KG1 (cell line): ENCODE results near the gene INTS11.

ENCODE experiments used
- DNase-seq: peaks from one replicate; lab custom pipeline; 2025; lab: John Stamatoyannopoulos, UW

INTS11 gene

GRCh38 chr1:1343811-1344421 lies 19.5 kb upstream of the INTS11 start:
- DNase-seq = no peak

DNA sequence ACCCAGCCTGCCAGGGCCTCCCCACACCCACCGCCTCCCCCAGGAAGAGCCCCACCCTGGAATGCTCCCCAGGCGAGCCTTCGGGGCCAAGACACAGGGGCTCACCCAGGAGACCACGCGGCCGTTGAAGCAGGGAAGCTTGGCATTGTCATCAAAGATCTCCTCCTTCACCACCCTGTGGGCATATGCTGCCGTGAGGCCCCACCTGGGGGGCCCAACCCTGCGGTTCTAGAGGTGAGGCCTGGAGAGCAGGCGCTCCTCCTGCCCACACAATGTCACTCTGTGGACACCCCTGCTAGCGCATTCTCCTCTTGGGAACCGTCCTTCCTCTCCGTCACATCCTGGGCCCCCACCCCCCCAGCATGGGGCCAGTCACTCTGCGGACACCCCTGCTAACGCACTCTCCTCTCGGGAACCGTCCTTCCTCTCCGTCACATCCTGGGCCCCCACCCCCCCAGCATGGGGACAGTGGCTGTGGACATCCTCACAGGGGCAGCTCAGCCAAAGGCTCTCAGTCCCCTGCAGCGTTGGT lies 18.2 kb upstream of the INTS11 start:
- DNase-seq = no peak

GRCh38 chr1:1342061-1342562 lies 17.7 kb upstream of the INTS11 start:
- DNase-seq = no peak

DNA sequence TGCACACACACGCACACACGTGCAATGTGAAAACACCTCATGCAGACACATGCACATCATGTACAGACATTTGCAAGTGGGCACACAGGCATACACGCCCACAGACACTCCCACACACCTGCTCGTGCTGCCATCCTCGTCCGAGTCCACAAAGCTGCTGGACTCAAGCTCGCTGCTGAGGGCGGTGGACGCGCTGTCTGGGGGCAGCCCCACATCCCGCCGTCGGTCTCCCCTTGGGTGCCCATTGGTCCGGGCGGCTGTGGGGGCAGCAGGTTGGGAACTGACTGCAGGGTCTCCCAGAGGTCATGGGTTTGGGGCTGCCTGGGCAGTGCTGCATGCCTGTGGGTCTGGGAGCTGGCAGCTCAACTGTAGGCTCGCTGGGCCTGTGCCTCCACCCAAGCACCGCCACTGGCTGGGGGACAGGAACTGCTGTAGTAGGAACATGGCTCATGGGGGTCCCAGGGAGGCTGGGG lies 17.1 kb upstream of the INTS11 start:
- DNase-seq = no peak

DNA sequence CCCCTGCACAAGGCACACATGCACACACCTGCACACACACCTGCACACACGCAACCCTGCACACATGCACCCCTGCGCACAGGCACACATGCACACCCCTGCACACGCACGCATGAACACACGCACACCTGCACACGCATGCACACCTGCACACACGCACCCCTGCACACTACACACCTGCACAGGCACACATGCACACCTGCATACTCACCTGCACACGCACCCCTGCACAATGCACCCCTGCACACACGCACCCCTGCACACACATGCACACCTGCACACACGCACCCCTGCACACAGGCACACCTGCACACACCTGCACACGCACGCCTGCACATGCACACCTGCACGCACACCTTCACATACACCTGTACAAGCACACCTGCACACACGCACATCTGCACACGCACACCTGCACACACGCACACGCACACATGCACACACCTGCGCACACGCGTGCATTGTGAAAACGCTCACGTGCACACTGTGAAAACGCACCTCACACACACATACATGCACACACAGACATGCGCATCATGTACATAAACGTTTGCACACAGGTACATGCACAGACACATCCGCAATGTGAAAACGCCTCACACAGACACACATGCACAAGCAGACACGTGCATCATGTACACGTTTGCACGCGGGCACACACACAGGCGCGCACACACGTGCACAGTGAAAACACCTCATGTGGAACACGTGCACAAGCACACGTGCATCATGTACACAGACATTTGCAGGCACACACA lies 16.5 kb upstream of the INTS11 start:
- DNase-seq = no peak

DNA sequence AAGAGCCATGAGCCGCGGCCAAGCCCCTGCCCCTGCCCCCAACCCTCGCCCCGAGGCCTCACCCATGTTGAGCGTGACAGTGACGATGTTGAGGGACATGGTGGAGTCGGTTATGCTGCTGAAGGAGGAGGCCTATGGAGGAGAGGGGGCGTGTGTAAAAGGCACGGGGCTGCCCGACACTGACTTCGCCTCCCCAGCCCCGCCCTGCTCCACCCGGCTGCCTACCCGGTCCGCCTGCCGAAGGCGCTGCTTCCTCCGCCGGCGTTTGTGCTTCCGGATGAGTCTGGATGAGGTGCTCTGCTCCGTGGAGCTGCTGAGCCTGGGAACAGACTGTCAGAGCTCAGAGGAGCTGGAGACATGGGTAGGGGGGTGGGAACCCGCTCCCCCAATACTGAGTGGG lies 15.7 kb upstream of the INTS11 start:
- DNase-seq = no peak

DNA sequence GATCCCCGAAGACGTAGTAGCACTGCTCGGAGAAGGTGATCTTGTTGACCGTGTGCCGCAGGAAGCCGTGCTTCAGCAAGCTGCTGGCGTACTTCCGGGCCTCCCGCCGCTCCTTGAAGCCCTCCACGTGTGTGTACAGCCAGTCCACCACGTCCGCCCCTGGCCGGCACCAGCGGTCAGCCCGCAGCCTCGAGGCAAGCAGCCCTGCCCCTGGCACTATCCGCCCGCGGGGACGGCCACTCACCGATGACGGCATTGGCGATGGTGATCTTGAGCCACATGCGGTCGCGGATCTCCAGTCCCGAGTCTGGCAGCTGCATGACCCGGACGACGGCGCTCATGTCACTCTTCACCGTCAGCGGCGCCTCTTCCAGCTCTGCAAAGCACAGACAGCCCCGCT lies 13.8 kb upstream of the INTS11 start:
- DNase-seq = no peak

- no peak for DNase-seq
Measured at GRCh38 chr1:1337793-1338147, 13.3 kb upstream of the INTS11 start.

- DNase-seq = no peak
Measured at GRCh38 chr1:1336931-1337792, 12.7 kb upstream of the INTS11 start.

- no peak for DNase-seq
Measured at GRCh38 chr1:1336446-1336845, 12.0 kb upstream of the INTS11 start.

DNA sequence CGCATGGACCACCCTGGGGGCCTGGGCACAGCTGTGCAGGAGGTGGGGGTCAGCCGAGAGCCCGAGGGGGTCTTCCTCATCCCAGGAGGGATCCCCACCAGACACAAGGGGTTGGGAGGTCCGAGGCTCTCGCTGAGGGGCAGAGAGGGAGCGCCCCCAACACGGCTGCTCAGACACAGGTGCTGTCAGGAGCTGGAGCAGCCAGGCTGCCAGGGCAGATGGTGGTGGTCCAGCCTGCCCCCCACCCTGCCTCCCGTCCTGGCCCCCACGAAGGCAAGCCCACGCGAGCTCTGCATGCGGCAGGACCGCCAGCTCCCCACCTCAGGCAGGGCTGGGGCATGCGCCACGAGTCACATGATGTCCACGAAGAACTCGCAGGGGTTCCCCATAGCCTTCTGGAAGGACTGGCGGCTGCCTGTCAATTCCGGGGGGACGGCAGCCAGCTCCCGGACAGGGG lies 11.4 kb upstream of the INTS11 start:
- DNase-seq = no peak

DNA sequence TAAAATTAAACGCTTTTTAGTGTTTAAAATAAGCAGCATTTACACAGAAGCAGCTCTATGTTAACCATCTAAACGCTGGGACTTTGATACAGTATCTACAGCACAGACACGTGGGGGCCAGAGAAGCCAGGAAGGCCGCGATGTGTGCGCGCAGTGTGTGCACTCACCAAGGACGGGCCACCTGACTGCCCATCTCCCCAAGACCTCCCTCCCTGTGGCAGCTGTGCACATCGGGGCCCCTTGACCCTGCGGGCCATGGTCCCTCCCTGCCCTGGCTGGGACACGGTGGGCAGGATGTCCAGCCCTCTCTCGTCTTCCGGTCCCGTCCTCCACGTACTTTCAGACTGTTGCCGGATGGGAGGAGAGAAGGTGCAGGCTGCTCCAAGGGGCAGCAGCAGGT lies 10.8 kb upstream of the INTS11 start:
- no peak for DNase-seq

GRCh38 chr1:1334835-1335234 lies 10.4 kb upstream of the INTS11 start:
- DNase-seq = no peak

DNA sequence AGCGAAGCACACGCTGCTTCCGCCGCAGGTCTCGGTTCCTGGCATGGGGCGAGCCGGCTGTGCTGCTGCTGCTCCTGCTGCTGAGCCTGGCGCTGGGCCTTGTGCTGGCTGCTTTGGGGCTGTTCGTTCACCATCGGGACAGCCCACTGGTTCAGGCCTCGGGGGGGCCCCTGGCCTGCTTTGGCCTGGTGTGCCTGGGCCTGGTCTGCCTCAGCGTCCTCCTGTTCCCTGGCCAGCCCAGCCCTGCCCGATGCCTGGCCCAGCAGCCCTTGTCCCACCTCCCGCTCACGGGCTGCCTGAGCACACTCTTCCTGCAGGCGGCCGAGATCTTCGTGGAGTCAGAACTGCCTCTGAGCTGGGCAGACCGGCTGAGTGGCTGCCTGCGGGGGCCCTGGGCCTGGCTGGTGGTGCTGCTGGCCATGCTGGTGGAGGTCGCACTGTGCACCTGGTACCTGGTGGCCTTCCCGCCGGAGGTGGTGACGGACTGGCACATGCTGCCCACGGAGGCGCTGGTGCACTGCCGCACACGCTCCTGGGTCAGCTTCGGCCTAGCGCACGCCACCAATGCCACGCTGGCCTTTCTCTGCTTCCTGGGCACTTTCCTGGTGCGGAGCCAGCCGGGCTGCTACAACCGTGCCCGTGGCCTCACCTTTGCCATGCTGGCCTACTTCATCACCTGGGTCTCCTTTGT lies 9.2 kb upstream of the INTS11 start:
- no peak for DNase-seq

DNA sequence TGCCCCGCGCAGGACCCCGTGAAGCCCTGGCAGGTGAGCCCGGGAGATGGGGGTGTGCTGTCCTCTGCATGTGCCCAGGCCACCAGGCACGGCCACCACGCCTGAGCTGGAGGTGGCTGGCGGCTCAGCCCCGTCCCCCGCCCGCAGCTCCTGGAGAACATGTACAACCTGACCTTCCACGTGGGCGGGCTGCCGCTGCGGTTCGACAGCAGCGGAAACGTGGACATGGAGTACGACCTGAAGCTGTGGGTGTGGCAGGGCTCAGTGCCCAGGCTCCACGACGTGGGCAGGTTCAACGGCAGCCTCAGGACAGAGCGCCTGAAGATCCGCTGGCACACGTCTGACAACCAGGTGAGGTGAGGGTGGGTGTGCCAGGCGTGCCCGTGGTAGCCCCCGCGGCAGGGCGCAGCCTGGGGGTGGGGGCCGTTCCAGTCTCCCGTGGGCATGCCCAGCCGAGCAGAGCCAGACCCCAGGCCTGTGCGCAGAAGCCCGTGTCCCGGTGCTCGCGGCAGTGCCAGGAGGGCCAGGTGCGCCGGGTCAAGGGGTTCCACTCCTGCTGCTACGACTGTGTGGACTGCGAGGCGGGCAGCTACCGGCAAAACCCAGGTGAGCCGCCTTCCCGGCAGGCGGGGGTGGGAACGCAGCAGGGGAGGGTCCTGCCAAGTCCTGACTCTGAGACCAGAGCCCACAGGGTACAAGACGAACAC lies 8.5 kb upstream of the INTS11 start:
- no peak for DNase-seq

GRCh38 chr1:1332031-1332755 lies 7.7 kb upstream of the INTS11 start:
- DNase-seq = no peak

DNA sequence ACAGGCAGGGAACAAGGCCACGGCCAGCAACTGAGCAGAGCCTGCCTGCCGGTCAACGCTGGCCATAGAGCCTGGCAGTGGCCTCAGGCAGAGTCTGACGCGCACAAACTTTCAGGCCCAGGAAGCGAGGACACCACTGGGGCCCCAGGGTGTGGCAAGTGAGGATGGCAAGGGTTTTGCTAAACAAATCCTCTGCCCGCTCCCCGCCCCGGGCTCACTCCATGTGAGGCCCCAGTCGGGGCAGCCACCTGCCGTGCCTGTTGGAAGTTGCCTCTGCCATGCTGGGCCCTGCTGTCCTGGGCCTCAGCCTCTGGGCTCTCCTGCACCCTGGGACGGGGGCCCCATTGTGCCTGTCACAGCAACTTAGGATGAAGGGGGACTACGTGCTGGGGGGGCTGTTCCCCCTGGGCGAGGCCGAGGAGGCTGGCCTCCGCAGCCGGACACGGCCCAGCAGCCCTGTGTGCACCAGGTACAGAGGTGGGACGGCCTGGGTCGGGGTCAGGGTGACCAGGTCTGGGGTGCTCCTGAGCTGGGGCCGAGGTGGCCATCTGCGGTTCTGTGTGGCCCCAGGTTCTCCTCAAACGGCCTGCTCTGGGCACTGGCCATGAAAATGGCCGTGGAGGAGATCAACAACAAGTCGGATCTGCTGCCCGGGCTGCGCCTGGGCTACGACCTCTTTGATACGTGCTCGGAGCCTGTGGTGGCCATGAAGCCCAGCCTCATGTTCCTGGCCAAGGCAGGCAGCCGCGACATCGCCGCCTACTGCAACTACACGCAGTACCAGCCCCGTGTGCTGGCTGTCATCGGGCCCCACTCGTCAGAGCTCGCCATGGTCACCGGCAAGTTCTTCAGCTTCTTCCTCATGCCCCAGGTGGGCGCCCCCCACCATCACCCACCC lies 6.9 kb upstream of the INTS11 start, which contains the start of gene TAS1R3:
Gene TAS1R3, plus strand, starts transcription at position 213 of the 898 bp plus-strand sequence. Its CDS starts 66 bp downstream, at position 279.
- no peak for DNase-seq

- no peak for DNase-seq
Measured at GRCh38 chr1:1330366-1331067, 6.1 kb upstream of the INTS11 start.
